MM.1S (cell line): ENCODE results near the gene TSSK6.

Experiments
- EZH2 ChIP-seq: fragments of 300-600 bp; sonication (generic); optimal IDR thresholded peaks from 2 replicates; pipeline ENCODE3; 2017; ENCODE audit warnings: low read depth, mild to moderate bottlenecking, antibody characterized with exemption, low read length, mixed read lengths
- EZH2phosphoT487 ChIP-seq: fragments of 300-600 bp; sonication (generic); IDR thresholded peaks from 2 replicates; pipeline ENCODE4 v1.6.1; 2018; ENCODE audit warnings: antibody characterized with exemption, low read length
- TF ChIP-seq, protein P1 (sequence below): fragments of 300-600 bp; sonication (generic); IDR thresholded peaks from 2 replicates; pipeline ENCODE4 v1.5.1; 2016; ENCODE audit warnings: antibody characterized with exemption, low read length, mixed read lengths

DNA sequence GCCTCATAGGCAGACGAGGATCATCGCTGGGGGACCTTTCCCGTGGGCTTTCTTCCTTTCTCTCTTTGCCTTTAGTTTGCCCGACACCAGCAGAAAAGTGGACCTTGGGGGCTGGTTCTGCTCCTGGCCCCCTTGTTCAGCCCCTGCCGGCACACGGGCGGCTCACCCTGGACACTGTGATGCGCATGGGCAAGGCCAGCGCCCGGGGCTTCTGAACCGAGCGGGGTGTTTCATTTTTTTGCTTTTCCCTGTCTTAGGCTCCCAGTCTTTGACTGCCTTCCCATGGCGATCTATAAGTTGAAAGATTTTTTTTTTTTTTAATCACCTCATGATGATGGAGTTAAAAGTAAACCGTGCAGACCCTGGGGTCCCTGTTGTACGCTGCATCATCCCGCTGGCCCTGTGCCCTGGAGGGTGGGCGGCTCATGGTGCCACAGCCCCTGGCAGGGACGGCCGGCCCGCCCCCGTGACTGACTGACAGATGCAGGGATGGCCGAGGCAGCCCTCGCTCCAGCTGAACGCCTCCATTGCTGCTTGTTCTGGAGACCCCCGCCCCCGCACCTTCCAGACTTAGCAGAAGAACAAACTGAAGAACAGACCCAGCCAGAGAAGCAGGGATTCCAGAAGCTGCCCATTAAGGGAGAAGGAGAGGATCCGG, 9.6 kb downstream of the TSSK6 start:
- TF ChIP-seq, protein P1, sequence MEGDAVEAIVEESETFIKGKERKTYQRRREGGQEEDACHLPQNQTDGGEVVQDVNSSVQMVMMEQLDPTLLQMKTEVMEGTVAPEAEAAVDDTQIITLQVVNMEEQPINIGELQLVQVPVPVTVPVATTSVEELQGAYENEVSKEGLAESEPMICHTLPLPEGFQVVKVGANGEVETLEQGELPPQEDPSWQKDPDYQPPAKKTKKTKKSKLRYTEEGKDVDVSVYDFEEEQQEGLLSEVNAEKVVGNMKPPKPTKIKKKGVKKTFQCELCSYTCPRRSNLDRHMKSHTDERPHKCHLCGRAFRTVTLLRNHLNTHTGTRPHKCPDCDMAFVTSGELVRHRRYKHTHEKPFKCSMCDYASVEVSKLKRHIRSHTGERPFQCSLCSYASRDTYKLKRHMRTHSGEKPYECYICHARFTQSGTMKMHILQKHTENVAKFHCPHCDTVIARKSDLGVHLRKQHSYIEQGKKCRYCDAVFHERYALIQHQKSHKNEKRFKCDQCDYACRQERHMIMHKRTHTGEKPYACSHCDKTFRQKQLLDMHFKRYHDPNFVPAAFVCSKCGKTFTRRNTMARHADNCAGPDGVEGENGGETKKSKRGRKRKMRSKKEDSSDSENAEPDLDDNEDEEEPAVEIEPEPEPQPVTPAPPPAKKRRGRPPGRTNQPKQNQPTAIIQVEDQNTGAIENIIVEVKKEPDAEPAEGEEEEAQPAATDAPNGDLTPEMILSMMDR: no peak
- TF ChIP-seq EZH2: no peak
- no peak for TF ChIP-seq EZH2phosphoT487
